ENCODE measurements around the gene MPP3. TPM values are rescaled to one million over a fixed set of nuclear protein-coding genes. Genes with fewer than 3 reads are reported as not detected.

Gene MPP3
- polyA plus RNA-seq, 1 donor (not counting 4 experiments of a cell fraction or from before 2014, with no cell fraction given), result 7.4 TPM

- DNase-seq (ENCODE audit: low read depth, low spot score), result no peak
- no peak overlapping the region for H3K4me2 ChIP-seq (ENCODE audit: control insufficient read depth, extremely low read depth, insufficient read depth, low read depth, low read length)
- no peak overlapping the region for H3K4me3 ChIP-seq (ENCODE audit: control insufficient read depth in 2 of 3, extremely low read depth in 1 of 3, insufficient read depth in 2 of 3, low read depth in 1 of 3, low read length in 3 of 3)
- no peaks in the 10 kb centered on the region for H3K27me3 ChIP-seq (ENCODE audit: control insufficient read depth, extremely low read depth, insufficient read depth, low read length)
- H3K9me1 ChIP-seq (ENCODE audit: control insufficient read depth, extremely low read depth, insufficient read depth, low read length), result no peaks in the 10 kb centered on the region
- dilution Hi-C loops (cut with MboI; ENCODE audit: extremely low pct_ligation_motif_present, low sequenced_read_pairs), result no loop called here
- no peaks in the 10 kb centered on the region for H3K79me2 ChIP-seq (ENCODE audit: control insufficient read depth, insufficient read depth, low read length)
- no peak for FAIRE-seq
- TF ChIP-seq CTCF (optimal IDR thresholded peaks at IDR 0.05 in 1 of 3, IDR thresholded peaks at IDR 0.05 in 1 of 3, conservative IDR thresholded peaks at IDR 0.05 in 1 of 3; ENCODE audit: extremely low read depth in 1 of 3, insufficient read depth in 2 of 3, low read length in 3 of 3), result no peak
- TF ChIP-seq EZH2 (IDR thresholded peaks at IDR 0.05; ENCODE audit: low read length), result no peak
- no peaks in the 10 kb centered on the region for H3K4me1 ChIP-seq (ENCODE audit: control insufficient read depth, extremely low read depth, insufficient read depth, low read length)
- H3K9me3 ChIP-seq (ENCODE audit: control insufficient read depth, low read depth, low read length), result no peaks in the 10 kb centered on the region
- no peak overlapping the region for H3K9ac ChIP-seq (ENCODE audit: control insufficient read depth, extremely low read depth, insufficient read depth, low read length)
- H4K20me1 ChIP-seq (ENCODE audit: control insufficient read depth, extremely low read depth, insufficient read depth, low read length), result no peaks in the 10 kb centered on the region
- peaks cover 6 to 8% of the 10 kb centered on the region in 2 experiments for H3K36me3 ChIP-seq (ENCODE audit: control insufficient read depth in 2 of 2, extremely low read depth in 1 of 2, insufficient read depth in 2 of 2, low read length in 2 of 2)
- no peak overlapping the region for H2AFZ ChIP-seq (ENCODE audit: control insufficient read depth, low read length)
- no peak overlapping the region for H3K27ac ChIP-seq (ENCODE audit: control insufficient read depth, insufficient read depth, low read length)
These were observed 29.2 kb downstream of the MPP3 start for GRCh38 chr17:43803758-43804157.

- Histone ChIP-seq H3K79me2 (ENCODE audit: control insufficient read depth, insufficient read depth, low read length) (no peaks in the 10 kb centered on the region), H3K9me1 (ENCODE audit: control insufficient read depth, extremely low read depth, insufficient read depth, low read length) (no peaks in the 10 kb centered on the region), H3K4me2 (ENCODE audit: control insufficient read depth, extremely low read depth, insufficient read depth, low read depth, low read length) (no peak overlapping the region), H2AFZ (ENCODE audit: control insufficient read depth, low read length) (no peak overlapping the region), H3K9ac (ENCODE audit: control insufficient read depth, extremely low read depth, insufficient read depth, low read length) (no peak overlapping the region), H3K4me1 (ENCODE audit: control insufficient read depth, extremely low read depth, insufficient read depth, low read length) (no peaks in the 10 kb centered on the region), H3K27ac (ENCODE audit: control insufficient read depth, insufficient read depth, low read length) (no peak overlapping the region), H3K4me3 (ENCODE audit: control insufficient read depth in 2 of 3, extremely low read depth in 1 of 3, insufficient read depth in 2 of 3, low read depth in 1 of 3, low read length in 3 of 3) (no peak overlapping the region), H3K27me3 (ENCODE audit: control insufficient read depth, extremely low read depth, insufficient read depth, low read length) (no peaks in the 10 kb centered on the region), H3K36me3 (ENCODE audit: control insufficient read depth in 2 of 2, extremely low read depth in 1 of 2, insufficient read depth in 2 of 2, low read length in 2 of 2) (peaks cover 0 to 3% of the 10 kb centered on the region in 2 experiments), H4K20me1 (ENCODE audit: control insufficient read depth, extremely low read depth, insufficient read depth, low read length) (no peaks in the 10 kb centered on the region), H3K9me3 (ENCODE audit: control insufficient read depth, low read depth, low read length) (no peaks in the 10 kb centered on the region)
- no peak for FAIRE-seq
- DNase-seq (ENCODE audit: low read depth, low spot score), result no peak
- TF ChIP-seq CTCF (optimal IDR thresholded peaks at IDR 0.05 in 1 of 3, IDR thresholded peaks at IDR 0.05 in 1 of 3, conservative IDR thresholded peaks at IDR 0.05 in 1 of 3; ENCODE audit: extremely low read depth in 1 of 3, insufficient read depth in 2 of 3, low read length in 3 of 3) (no peak), EZH2 (IDR thresholded peaks at IDR 0.05; ENCODE audit: low read length) (no peak)
- dilution Hi-C loops (cut with MboI; ENCODE audit: extremely low pct_ligation_motif_present, low sequenced_read_pairs), result no loop called here
These were observed 31.1 kb downstream of the MPP3 start for GRCh38 chr17:43801844-43802243.

All from keratinocyte (primary cell).